NCI-H1417 treated with DMSO at 0.1 percent for 48 hours (cell line): Measurements from ENCODE around the gene DSCAML1.

Source experiments
- DNase-seq: peaks from one replicate; lab custom pipeline; 2025; lab: John Stamatoyannopoulos, UW

The DSCAML1 gene

DNA sequence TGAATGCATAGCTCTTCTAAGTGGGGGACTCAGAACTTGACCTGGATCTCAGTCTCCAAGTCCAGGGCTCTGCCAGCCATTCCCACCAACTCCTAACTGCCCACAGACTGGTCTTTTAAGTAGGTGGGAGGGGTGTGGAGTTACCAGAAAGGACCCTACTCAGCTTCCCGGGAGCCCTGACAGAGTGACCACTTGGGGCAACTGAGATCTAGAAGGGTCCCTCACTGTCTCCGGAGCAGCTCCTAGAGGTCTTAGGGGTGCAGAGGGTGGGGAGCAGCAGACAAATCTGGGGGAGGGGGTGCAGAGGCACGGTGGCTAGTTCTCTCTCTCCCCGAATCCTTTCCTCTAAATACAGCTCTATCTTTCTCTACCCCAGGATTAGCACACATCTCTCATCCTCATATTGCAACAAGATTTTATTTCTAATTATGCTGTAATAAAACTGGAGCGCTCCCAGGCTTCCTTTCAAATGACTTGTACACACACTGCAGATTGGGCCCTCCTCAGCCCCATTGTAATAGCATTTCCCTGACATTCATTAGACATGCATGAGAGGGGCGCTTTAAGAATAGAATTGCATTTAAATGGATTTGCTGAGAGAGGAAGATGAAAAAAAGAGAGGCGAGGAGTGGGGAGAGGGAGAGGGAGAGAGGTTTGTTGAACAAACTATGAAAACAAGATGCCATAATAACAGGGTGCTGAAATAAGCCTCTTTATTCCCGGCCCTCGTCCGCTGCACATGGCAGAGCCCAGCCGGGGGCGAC lies 250.4 kb downstream of the DSCAML1 start:
- DNase-seq: peak; percentile 91

- no peak for DNase-seq
Measured at GRCh38 chr11:117545706-117546105, 251.3 kb downstream of the DSCAML1 start.

GRCh38 chr11:117544130-117544800 lies 252.8 kb downstream of the DSCAML1 start:
- no peak for DNase-seq

- DNase-seq: no peak
Measured at GRCh38 chr11:117541211-117541610, 255.8 kb downstream of the DSCAML1 start.

GRCh38 chr11:117538263-117539135 lies 258.5 kb downstream of the DSCAML1 start:
- no peak for DNase-seq

DNA sequence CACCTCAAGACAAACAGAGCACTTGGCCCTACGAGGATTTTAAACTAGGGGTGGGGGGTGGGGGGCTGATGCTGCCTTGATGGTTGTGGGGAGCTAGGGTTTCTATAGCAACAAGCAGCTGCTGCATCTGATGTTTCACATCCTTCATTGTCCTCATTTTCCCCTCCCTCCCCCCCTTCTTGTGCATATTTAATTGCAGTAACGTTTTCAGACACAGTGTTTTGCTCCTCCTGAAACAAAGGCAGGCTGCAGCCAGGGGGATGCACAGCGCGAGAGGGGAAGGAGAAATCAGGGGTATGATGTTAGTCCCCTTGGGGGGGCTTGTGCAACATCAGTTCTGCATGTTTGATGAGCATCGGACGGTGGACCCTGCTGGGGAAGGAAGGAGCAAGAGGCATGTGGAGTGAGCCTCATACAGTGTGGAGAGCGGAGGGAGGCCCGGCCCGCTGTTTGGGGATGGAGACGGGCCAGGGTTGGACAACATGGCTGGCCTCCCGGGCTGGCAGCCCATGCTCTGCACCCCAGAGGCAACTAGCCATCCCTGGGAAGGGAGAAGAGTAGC lies 261.1 kb downstream of the DSCAML1 start:
- peak; percentile 65 for DNase-seq

DNA sequence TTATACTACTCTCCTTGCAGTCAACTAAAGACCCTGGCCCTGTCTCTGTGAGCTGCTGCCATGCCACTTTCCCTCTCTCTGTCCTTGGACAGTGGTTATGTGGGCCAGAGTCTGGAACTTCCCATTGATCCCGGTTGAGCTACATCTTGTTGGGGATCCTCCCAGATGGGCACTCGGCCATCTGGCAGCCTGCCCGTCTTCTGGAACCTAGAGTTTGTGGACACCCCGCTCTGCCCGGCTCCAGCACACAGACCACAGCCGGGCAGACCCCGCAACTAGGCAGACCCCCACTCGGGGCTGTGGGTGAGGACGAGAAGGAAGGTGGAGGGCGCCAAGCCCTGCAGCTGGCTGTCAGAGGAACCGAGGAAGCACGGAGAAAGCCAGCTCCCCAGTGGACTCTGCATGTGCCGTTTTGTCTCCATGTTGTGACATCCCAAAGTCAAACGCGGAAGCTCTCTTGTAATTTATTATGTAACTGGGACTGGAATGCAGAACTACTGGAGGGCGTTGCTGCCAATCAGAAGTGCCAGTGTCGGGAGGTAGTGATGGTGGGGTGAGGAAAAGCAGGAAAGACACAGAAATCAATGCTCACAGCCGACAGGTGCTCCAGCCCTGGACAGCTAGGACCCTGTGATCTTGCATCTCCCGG lies 261.7 kb downstream of the DSCAML1 start:
- DNase-seq: peak; percentile 65

DNA sequence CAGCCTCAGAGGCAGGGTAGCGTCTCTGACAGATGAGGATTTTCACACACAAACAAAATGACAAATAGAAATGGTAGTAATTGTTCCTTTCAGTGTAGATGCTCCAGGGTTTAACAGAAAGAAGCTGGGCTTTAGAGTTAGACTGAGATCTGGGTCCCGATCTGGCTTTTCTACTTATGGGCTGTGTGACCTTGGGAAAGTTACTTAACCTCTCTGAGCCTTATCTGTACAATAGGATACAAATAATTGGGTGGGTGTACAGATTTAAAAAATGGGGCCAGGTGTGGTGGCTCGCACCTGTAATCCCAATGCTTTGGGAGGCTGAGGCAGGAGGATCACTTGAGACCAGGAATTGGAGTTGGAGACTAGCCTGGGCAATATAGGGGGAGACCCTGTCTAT lies 264.4 kb downstream of the DSCAML1 start:
- no peak for DNase-seq

GRCh38 chr11:117529816-117530215 lies 267.2 kb downstream of the DSCAML1 start:
- no peak for DNase-seq

- no peak for DNase-seq
Measured at GRCh38 chr11:117528097-117528721, 268.8 kb downstream of the DSCAML1 start.

DNA sequence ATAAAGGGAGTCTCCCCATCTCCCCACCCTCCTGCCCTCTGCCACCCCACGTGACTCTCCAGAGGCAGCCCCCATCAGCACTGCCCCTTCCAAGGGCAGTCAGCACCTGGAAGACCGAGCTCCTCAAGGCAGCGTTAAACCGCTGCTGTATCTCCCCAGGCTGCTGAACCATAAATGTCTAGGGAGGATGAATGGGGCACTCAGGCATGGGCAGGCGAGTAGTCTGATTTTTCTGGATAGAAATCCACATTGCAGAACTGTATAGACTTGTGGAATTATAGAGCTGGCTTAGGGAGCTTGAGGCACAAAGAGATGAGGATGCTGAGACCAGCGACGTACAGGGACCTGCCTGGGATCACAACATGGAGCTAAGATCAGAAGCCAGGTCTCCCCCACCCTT lies 269.7 kb downstream of the DSCAML1 start:
- no peak for DNase-seq

DNA sequence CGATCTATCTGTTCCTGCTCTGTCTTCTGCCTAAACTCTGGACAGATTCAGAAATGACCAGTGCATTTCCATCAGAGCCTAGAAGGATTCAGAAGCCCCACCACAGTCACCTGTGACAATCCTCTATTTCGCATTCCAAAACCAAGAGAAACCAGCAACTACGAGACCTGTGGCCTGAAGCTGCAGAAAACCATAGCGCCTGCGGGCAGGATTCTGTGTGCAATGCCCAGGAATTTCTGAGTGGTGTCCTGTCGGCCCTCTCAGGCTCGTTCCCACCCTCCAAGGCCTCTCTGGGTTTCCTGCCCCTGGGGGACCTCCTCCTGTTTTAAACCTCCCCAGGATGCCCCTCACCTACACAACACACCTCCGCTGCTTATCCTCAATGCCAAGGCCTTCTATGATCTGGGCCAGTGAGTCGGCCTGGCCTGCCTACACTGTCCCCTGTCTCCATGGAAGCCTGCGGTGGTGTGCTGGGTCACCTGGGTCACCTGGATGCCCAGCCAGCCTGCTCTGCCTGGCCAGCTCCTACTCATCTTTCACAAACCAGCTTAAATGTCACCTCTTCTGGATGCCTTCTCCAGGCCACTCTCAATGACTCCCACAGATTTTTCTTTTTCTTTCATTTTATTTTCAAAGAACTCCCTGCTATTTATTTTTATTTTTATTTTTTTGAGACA lies 271.0 kb downstream of the DSCAML1 start:
- DNase-seq: no peak

DNA sequence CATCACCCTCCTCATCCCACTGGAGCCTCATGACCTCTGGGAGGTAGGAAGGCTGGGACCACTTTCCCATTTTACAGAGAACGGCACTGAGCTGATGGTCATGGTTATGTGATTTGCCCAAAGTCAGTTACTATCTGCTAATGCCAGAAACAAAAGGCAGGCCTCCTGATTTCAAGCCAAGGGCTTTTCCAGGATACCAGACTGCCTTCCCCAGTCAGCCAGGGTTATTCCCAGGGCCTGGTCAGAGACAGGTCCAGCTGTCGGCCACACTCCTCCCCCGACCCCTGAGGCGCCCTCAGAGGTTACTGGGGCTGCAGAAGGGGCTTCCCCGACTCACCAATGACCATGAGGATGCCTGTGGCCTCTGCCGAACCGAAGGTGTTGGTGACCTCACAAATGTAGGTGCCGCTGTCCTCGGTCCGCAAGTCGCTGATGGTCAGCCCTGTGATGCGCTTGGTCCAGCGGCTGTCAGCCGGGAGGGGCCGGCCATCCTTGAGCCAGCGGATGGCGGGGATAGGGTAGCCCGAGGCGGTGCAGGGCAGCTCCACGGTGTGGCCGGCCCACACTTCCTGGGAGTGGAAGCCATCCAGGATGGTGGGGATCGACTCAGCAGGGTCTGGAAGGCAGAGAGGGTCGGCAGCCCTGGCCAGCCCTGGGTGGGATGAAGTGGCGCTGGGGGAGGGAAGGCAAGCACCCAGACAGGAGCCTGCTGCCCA lies 272.4 kb downstream of the DSCAML1 start:
- DNase-seq: no peak

- DNase-seq: no peak
Measured at GRCh38 chr11:117523680-117524079, 273.3 kb downstream of the DSCAML1 start.

DNA sequence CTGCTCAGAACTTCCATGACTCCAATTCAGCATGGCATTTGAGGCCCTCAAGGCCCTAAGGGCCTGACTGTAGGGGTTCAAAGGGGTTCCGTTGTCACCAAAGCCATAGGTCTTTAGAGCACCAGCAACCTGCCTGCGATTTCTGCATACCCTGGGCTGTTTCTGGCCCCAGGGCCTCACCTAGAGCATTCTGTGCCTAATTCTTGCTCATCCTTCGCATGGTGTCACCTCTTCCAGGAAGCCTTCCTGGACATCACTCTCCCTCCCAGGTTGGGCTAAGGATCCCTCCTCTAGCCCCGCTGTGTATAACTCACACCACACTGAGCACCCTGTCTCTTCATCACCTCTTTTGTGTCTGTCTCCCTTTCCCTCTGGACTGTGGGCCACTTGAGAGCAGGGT lies 275.0 kb downstream of the DSCAML1 start:
- no peak for DNase-seq

DNA sequence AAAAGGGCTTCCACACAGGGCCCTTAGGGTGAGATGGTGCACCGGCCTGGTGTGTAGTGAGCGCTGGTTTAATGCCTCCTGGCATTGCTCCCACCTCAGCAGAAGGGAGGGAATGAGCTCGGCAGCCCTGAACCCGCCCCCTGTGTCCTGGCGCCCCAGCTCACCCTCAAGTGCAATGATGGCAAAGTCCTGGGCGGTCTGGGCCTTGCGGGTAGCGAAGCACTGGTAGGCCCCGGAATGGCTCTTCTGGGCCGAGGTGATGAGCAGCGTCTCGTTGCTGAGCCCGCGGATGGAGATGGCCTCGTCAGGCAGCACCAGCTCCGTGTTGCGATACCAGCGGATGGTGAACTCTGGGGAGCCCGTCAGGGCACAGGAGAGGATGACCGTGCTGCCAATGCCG lies 276.1 kb downstream of the DSCAML1 start:
- no peak for DNase-seq

DNA sequence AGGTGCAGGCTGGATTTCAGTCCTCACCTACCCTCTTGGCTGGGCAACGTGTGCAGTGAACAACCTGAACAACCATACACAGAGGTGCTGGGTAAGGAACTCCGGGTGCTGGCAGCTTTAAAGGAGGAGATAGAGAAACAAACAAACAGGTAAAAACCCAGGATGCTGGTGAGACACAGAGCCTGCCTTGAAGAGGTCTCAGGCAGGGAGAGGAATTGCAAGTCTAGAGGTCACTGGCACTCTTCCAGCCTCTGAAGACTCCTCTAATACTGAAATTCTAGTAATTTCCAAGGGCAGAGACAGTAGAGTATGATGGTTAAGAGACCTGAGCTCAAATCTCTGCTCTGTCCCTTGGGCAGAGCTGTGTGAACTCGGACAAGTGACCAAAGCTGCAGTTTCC lies 276.8 kb downstream of the DSCAML1 start:
- DNase-seq: no peak

DNA sequence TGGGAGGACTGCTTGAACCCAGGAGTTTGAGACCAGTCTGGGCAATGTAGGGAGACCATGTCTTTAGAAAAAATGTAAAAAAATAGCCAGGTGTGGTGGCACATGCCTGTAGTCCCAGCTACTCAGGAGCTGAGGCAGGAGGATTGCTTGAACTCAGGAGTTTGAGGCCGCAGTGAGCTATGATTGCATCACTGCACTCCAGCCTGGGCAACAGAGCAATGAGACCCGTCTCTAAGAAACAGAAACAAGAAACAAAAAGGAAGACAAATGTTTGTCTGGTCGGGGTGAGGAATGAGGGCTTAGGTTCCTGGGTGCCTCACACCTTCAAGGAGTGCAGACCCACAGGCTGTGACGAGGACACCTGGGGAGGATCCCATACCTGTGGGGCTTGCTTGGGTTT lies 277.4 kb downstream of the DSCAML1 start:
- DNase-seq: no peak

DNA sequence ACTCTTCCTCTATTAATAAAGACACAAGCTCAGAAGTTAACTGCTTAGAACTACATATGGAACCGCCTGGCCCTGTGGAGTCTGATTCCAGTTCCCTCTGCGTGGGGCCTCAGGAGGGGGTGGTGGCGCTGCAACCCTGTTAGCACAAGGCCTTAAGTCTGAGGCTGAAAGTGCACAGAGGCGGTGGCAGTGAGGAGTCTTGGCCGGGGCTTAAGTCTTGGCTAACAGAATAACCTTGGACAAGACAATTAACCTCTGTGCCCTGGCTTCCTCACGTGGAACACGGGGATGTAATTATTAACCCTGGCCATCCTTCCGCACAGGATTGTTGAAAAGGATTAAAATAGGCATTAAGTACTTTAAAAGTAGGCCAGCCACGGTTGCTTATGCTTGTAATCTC lies 277.8 kb downstream of the DSCAML1 start:
- no peak for DNase-seq

- no peak for DNase-seq
Measured at GRCh38 chr11:117518455-117518854, 278.6 kb downstream of the DSCAML1 start.
